Nephron progenitor cell (in vitro differentiated cells): ENCODE data around the gene AXIN1.
"Not testable (repeated sequence)": the region's sequence is repeated elsewhere in the genome, so short reads cannot be mapped to it uniquely, and the experiment has no call there.

Experiments
- DNase-seq: peaks from one replicate; pipeline ENCODE4 v3.0.0; 2021
- H3K27ac Mint-ChIP-seq: 2 replicates; pipeline ENCODE4 v1.8.0; 2021; ENCODE audit warnings: mild to moderate bottlenecking, moderate library complexity, mixed read lengths
- H3K27me3 Mint-ChIP-seq: 2 replicates; pipeline ENCODE4 v1.8.0; 2021; ENCODE audit warnings: mild to moderate bottlenecking, low read depth, mixed read lengths; ENCODE audit not compliant: poor library complexity
- H3K36me3 Mint-ChIP-seq: 2 replicates; pipeline ENCODE4 v1.8.0; 2021; ENCODE audit warnings: low read depth, mixed read lengths
- H3K4me1 Mint-ChIP-seq: 2 replicates; pipeline ENCODE4 v1.8.0; 2021; ENCODE audit warnings: mixed read lengths
- H3K4me3 Mint-ChIP-seq: 2 replicates; pipeline ENCODE4 v1.8.0; 2021; ENCODE audit warnings: mild to moderate bottlenecking, moderate library complexity, mixed read lengths
- H3K9me3 Mint-ChIP-seq: 2 replicates; pipeline ENCODE4 v1.8.0; 2021; ENCODE audit warnings: mild to moderate bottlenecking, moderate library complexity, mixed read lengths
- TF ChIP-seq, protein P1 (sequence below): fragments of 200-600 bp; sonication (generic); IDR thresholded peaks from 2 replicates; pipeline ENCODE4 v1.5.0; 2021; ENCODE audit warnings: antibody characterized with exemption

AXIN1 gene

DNA sequence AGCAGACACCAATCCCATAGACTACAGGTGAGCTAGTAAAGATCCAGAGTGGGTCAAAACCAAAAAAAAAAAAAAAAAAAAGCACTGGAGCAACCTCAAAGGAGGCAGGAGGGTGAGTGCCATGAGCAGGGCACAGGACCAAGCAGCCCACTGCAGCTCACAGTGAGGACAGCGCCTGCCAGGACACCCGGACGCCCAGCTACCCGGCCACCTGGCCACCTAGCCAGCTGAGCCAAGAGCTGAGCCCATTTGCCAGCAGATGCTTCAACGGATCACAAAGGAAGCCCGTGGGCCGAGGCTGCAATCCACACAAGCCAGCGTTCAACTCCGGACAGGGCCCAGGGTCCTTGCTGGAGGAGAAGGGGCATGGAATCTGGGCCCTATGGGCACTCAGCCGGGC is 15.1 kb downstream of the AXIN1 start:
- peaks cover 24% of the 10 kb centered on the region for H3K4me1 Mint-ChIP-seq
- peaks cover 22% of the 10 kb centered on the region for H3K9me3 Mint-ChIP-seq
- H3K4me3 Mint-ChIP-seq: no peak overlapping the region
- peaks cover 33% of the 10 kb centered on the region for H3K36me3 Mint-ChIP-seq
- peaks cover 5% of the 10 kb centered on the region for H3K27me3 Mint-ChIP-seq
- no peak overlapping the region for H3K27ac Mint-ChIP-seq
- no peak for DNase-seq
- TF ChIP-seq, protein P1, sequence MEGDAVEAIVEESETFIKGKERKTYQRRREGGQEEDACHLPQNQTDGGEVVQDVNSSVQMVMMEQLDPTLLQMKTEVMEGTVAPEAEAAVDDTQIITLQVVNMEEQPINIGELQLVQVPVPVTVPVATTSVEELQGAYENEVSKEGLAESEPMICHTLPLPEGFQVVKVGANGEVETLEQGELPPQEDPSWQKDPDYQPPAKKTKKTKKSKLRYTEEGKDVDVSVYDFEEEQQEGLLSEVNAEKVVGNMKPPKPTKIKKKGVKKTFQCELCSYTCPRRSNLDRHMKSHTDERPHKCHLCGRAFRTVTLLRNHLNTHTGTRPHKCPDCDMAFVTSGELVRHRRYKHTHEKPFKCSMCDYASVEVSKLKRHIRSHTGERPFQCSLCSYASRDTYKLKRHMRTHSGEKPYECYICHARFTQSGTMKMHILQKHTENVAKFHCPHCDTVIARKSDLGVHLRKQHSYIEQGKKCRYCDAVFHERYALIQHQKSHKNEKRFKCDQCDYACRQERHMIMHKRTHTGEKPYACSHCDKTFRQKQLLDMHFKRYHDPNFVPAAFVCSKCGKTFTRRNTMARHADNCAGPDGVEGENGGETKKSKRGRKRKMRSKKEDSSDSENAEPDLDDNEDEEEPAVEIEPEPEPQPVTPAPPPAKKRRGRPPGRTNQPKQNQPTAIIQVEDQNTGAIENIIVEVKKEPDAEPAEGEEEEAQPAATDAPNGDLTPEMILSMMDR: no peak

DNA sequence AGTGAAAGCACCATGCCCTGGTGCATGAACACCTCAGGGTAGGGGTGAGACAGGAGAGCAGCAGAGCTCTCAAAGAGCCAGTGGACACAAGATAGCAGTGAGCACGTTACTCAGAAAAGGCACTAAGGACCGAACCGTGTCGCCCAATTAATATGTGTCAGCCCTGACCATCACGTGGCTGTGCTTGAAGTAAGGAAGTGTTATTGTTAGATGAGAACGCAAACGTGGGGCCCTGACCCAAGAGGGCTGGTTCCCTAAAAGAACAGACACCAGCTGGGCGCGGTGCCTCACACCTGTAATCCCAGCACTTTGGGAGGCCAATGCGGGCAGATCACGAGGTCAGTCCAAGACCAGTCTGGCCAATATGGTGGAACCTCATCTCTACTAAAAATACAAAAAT is 16.3 kb downstream of the AXIN1 start:
- Mint-ChIP-seq H3K36me3 (peaks cover 23% of the 10 kb centered on the region), H3K4me1 (peaks cover 27% of the 10 kb centered on the region), H3K9me3 (peaks cover 14% of the 10 kb centered on the region), H3K27ac (no peak overlapping the region), H3K27me3 (peaks cover 5% of the 10 kb centered on the region), H3K4me3 (no peak overlapping the region)
- no peak for DNase-seq
- TF ChIP-seq, protein P1: no peak

DNA sequence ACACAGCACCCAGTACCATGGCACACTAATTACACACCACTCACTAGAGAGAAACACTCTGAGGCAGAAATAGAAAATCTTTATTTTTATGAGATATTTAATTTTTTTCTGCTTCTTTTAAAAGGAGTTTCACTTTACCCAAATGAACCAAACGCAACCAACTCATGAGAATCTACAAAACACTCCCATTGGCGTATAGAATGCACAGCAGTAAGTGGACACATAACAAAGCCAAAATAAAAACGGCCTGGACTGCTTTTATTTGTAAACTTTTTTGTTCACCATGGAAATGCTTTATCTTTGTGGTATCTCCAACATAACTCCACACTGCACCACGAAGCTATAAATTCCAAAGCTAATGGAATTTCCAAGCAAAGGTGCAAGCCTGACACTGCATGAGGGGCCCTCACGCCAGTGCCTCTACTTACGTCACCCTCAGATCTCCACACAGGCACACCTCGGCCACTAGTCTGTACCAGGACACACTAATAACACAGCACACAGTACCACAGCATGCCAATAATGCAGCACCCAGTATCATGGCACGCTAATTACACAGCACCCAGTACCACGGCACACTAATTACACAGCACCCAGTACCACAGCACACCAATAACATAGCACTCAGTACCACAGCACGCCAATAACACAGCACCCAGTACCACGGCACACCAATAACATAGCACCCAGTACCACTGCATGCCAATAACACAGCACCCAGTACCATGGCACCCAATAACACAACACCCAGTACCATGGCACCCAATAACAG is 17.5 kb downstream of the AXIN1 start:
- H3K9me3 Mint-ChIP-seq: peaks cover 12% of the 10 kb centered on the region
- peaks cover 38% of the 10 kb centered on the region for H3K4me1 Mint-ChIP-seq
- not testable (repeated sequence) for H3K27me3 Mint-ChIP-seq, H3K27ac Mint-ChIP-seq, H3K4me3 Mint-ChIP-seq, DNase-seq
- peaks cover 22% of the 10 kb centered on the region for H3K36me3 Mint-ChIP-seq

DNA sequence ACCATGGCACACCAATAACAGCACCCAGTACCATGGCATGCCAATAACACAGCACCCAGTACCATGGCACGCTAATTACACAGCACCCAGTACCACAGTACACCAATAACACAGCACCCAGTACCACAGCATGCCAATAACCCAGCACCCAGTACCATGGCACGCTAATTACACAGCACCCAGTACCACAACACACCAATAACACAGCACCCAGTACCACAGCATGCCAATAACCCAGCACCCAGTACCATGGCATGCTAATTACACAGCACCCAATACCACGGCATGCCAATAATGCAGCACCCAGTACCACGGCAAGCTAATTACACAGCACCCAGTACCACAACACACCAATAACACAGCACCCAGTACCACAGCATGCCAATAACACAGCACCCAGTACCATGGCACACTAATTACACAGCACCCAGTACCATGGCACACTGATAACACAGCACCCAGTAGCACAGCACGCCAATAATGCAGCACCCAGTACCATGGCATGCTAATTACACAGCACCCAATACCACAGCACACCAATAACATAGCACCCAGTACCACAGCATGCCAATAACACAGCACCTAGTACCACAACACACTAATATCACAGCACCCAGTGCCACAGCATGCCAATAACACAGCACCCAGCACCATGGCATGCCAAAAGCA is 18.2 kb downstream of the AXIN1 start:
- H3K4me1 Mint-ChIP-seq: peaks cover 33% of the 10 kb centered on the region
- H3K27ac Mint-ChIP-seq: not testable (repeated sequence)

DNA sequence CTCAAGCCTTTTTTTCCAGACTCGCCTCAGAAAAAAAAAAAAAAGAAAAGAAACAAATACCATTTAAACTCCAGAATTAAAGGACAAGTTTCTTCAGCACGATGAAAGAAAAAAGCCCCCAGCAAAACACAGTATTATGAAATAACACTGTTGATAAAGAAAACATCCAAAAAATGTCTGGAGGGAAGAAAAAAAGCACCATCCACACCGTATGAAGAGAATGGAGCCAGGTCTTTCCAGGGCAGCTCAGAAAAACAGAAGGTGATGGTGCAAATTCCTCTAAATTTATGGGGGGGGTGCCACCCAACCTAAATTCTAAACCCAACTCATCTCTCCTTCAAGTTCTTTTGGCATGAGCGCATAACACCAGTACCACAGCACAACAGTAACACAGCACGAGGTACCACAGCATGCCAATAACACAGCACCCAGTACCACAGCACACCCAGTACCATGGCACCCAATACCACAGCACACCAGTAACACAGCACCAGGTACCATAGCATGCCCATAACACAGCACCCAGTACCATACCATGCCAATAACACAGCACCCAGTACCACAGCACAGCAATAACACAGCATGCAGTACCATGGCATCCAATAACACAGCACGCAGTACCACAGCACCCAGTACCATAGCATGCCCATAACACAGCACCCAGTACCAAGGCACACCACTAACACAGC is 19.0 kb downstream of the AXIN1 start:
- H3K27me3 Mint-ChIP-seq: peaks cover 5% of the 10 kb centered on the region
- peaks cover 10% of the 10 kb centered on the region for H3K9me3 Mint-ChIP-seq
- TF ChIP-seq, protein P1: no peak
- H3K36me3 Mint-ChIP-seq: peaks cover 17% of the 10 kb centered on the region
- H3K4me3 Mint-ChIP-seq: no peak overlapping the region
- H3K4me1 Mint-ChIP-seq: peaks cover 33% of the 10 kb centered on the region
- no peak for DNase-seq
- no peak overlapping the region for H3K27ac Mint-ChIP-seq

More for the DNA sequence above, 18.2 kb downstream of the AXIN1 start:
- H3K27me3 Mint-ChIP-seq, DNase-seq, H3K4me3 Mint-ChIP-seq: not testable (repeated sequence)
- Mint-ChIP-seq H3K36me3 (peaks cover 17% of the 10 kb centered on the region), H3K9me3 (peaks cover 10% of the 10 kb centered on the region)

DNA sequence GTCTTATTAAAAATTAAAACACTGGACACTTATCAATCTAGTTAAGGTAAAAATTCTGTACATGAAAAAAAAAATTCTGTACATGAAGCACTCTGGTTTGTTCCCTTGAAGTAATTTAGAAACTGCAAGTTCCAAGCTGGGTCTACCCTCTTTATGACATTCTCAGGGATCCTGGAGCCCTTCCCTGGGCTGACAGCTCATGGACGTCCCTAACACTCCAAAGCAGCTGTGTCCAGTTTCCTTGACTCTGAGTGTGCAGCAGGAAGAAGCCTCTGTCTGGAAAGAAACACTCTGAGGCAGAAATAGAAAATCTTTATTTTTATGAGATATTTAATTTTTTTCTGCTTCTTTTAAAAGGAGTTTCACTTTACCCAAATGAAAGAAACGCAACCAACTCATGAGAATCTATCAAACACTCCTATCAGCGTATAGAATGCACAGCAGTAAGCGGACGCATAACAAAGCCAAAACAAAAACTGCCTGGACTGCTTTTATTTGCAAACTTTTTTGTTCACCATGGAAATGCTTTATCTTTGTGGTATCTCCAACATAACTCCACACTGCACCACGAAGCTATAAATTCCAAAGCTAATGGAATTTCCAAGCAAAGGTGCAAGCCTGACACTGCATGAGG is 21.2 kb downstream of the AXIN1 start:
- peaks cover 10% of the 10 kb centered on the region for H3K9me3 Mint-ChIP-seq
- H3K27me3 Mint-ChIP-seq: not testable (repeated sequence)
- H3K27ac Mint-ChIP-seq: peak overlapping the region; percentile 95

DNA sequence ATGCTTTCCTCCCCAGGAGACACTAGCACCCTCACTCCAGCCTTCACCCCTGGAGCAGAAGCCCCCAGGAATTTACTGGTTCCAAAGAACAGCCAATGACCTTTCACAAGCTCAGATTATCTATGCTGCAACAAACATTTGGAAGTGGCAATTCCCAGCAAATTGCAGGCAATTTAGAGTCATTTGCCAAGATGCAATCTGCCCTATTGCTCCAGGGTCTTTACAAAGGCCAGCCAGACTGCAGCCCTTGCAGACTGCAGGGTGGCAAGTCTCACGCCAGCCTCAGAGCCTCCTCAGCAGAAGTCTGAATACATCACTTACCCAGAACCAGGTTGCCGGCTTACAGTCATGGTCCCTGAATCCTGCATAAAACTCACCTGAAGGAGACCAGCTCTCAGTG is 21.8 kb downstream of the AXIN1 start:
- H3K4me1 Mint-ChIP-seq: peaks cover 33% of the 10 kb centered on the region
- peaks cover 16% of the 10 kb centered on the region for H3K36me3 Mint-ChIP-seq
- peaks cover 8% of the 10 kb centered on the region for H3K9me3 Mint-ChIP-seq
- H3K27ac Mint-ChIP-seq: peak overlapping the region; percentile 95
- no peak for DNase-seq
- H3K4me3 Mint-ChIP-seq: no peak overlapping the region
- H3K27me3 Mint-ChIP-seq: peaks cover 5% of the 10 kb centered on the region
- TF ChIP-seq, protein P1: no peak

More for the DNA sequence above, 21.2 kb downstream of the AXIN1 start:
- DNase-seq, H3K4me3 Mint-ChIP-seq: not testable (repeated sequence)
- H3K36me3 Mint-ChIP-seq: peaks cover 17% of the 10 kb centered on the region
- H3K4me1 Mint-ChIP-seq: peaks cover 33% of the 10 kb centered on the region
